H9 (cell line): ENCODE measurements around the gene SNX1. TPM values are rescaled to one million over a fixed set of nuclear protein-coding genes. Genes with fewer than 3 reads are reported as not detected.

Experiments used
- DNase-seq: peaks from one replicate; pipeline ENCODE4 v3.0.0-alpha.2; 2017
- H2AFZ ChIP-seq: one replicate; pipeline ENCODE4 v1.6.1; 2013; ENCODE audit warnings: mild to moderate bottlenecking, low read length, control low read depth, moderate library complexity
- H2AK5ac ChIP-seq: 2 replicates; pipeline ENCODE4 v1.6.1; 2013; ENCODE audit warnings: low read length, control low read depth, mixed read lengths; ENCODE audit not compliant: insufficient read length
- H2BK120ac ChIP-seq: one replicate; pipeline ENCODE4 v1.6.1; 2013; ENCODE audit warnings: low read depth, mild to moderate bottlenecking, low read length, control low read depth, inconsistent platforms; ENCODE audit not compliant: poor library complexity, severe bottlenecking
- H2BK12ac ChIP-seq: 2 replicates; pipeline ENCODE4 v1.6.1; 2013; ENCODE audit warnings: low read length, control low read depth, mixed read lengths, low read depth; ENCODE audit not compliant: insufficient read length
- H2BK15ac ChIP-seq: 2 replicates; pipeline ENCODE4 v1.6.1; 2013; ENCODE audit warnings: low read depth, low read length, control low read depth
- H2BK20ac ChIP-seq: one replicate; pipeline ENCODE4 v1.6.1; 2013; ENCODE audit warnings: low read depth, mild to moderate bottlenecking, low read length, control low read depth, inconsistent platforms; ENCODE audit not compliant: poor library complexity, severe bottlenecking
- H2BK5ac ChIP-seq: 2 replicates; pipeline ENCODE4 v1.6.1; 2013; ENCODE audit warnings: low read length, control low read depth, mixed read lengths; ENCODE audit not compliant: insufficient read length
- H3K14ac ChIP-seq: 2 replicates; pipeline ENCODE4 v1.6.1; 2013; ENCODE audit warnings: low read length, control low read depth; ENCODE audit not compliant: insufficient read depth
- H3K18ac ChIP-seq: 2 replicates; pipeline ENCODE4 v1.6.1; 2013; ENCODE audit warnings: low read depth, mild to moderate bottlenecking, mixed read lengths, low read length, control low read depth; ENCODE audit not compliant: insufficient read length
- H3K23ac ChIP-seq: 2 replicates; pipeline ENCODE4 v1.6.1; 2013; ENCODE audit warnings: low read length, control low read depth, mixed read lengths, low read depth; ENCODE audit not compliant: insufficient read length
- H3K23me2 ChIP-seq: 2 replicates; pipeline ENCODE4 v1.6.1; 2013; ENCODE audit warnings: low read depth, mild to moderate bottlenecking, mixed read lengths, low read length, control low read depth; ENCODE audit not compliant: insufficient read length, poor library complexity, severe bottlenecking
- H3K27ac ChIP-seq: 2 replicates; pipeline ENCODE4 v1.5.1; 2013; ENCODE audit warnings: low read length, control low read depth, mixed read lengths, low read depth; ENCODE audit not compliant: insufficient read length
- H3K27me3 ChIP-seq: 2 replicates; pipeline ENCODE4 v1.6.1; 2013; ENCODE audit warnings: low read length, control low read depth, inconsistent platforms; ENCODE audit not compliant: insufficient read depth
- H3K4ac ChIP-seq: 2 replicates; pipeline ENCODE4 v1.6.1; 2013; ENCODE audit warnings: low read depth, mild to moderate bottlenecking, control low read depth, inconsistent platforms, low read length, moderate library complexity
- H3K4me1 ChIP-seq: 2 replicates; pipeline ENCODE4 v1.6.1; 2013; ENCODE audit warnings: low read length, control low read depth, inconsistent platforms; ENCODE audit not compliant: insufficient read depth
- H3K4me2 ChIP-seq: 2 replicates; pipeline ENCODE4 v1.6.1; 2013; ENCODE audit warnings: low read length, control low read depth, mixed read lengths; ENCODE audit not compliant: insufficient read length, insufficient read depth
- H3K56ac ChIP-seq: 2 replicates; pipeline ENCODE4 v1.6.1; 2013; ENCODE audit warnings: low read depth, mild to moderate bottlenecking, mixed read lengths, low read length, control low read depth; ENCODE audit not compliant: insufficient read length
- H3K79me1 ChIP-seq: 2 replicates; pipeline ENCODE4 v1.6.1; 2013; ENCODE audit warnings: low read depth, mild to moderate bottlenecking, moderate library complexity, low read length, control low read depth, inconsistent platforms; ENCODE audit not compliant: insufficient read depth, poor library complexity, severe bottlenecking
- H3K79me2 ChIP-seq: 2 replicates; pipeline ENCODE4 v1.6.1; 2013; ENCODE audit warnings: low read length, control low read depth, inconsistent platforms; ENCODE audit not compliant: insufficient read depth
- H3K9ac ChIP-seq: 2 replicates; pipeline ENCODE4 v1.6.1; 2013; ENCODE audit warnings: low read length, control low read depth, mixed read lengths; ENCODE audit not compliant: insufficient read length; ENCODE audit errors: extremely low read depth
- H3K9me3 ChIP-seq: one replicate; pipeline ENCODE4 v1.6.1; 2013; ENCODE audit warnings: low read depth, low read length, inconsistent platforms; ENCODE audit not compliant: control insufficient read depth
- H3T11ph ChIP-seq: one replicate; pipeline ENCODE4 v1.6.1; 2013; ENCODE audit warnings: mild to moderate bottlenecking, low read length, control low read depth, inconsistent platforms
- H4K20me1 ChIP-seq: one replicate; pipeline ENCODE4 v1.6.1; 2013; ENCODE audit not compliant: control insufficient read depth, insufficient read length, insufficient read depth
- H4K5ac ChIP-seq: 2 replicates; pipeline ENCODE4 v1.6.1; 2013; ENCODE audit warnings: low read depth, mild to moderate bottlenecking, mixed read lengths, low read length, control low read depth; ENCODE audit not compliant: insufficient read length
- H4K8ac ChIP-seq: replicated peaks from 2 replicates; pipeline ENCODE4 v1.6.1; 2013; ENCODE audit warnings: low read length, control low read depth, mixed read lengths, low read depth; ENCODE audit not compliant: insufficient read length
- H4K91ac ChIP-seq: 2 replicates; pipeline ENCODE4 v1.6.1; 2013; ENCODE audit warnings: low read depth, mild to moderate bottlenecking, moderate library complexity, mixed read lengths, low read length, control low read depth; ENCODE audit not compliant: insufficient read length
- H3K27ac Mint-ChIP-seq, 3 experiments: 2 replicates in 2 of 3; 3 replicates in 1 of 3; pipeline ENCODE4 v1.8.0; 2020 to 2021; ENCODE audit warnings: mixed read lengths in 3 of 3, mild to moderate bottlenecking in 1 of 3, moderate library complexity in 1 of 3
- H3K27me3 Mint-ChIP-seq: 2 replicates; pipeline ENCODE4 v1.8.0; 2021; ENCODE audit warnings: low read depth, mild to moderate bottlenecking, moderate library complexity, mixed read lengths
- H3K36me3 Mint-ChIP-seq, 3 experiments: 2 replicates in 2 of 3; 3 replicates in 1 of 3; pipeline ENCODE4 v1.8.0; 2020 to 2021; ENCODE audit warnings: low read depth in 3 of 3, mixed read lengths in 3 of 3; ENCODE audit not compliant: insufficient read depth in 1 of 3
- H3K4me1 Mint-ChIP-seq, 2 experiments: 2 replicates each; pipeline ENCODE4 v1.8.0; 2020; ENCODE audit warnings: mixed read lengths in 2 of 2
- H3K4me3 Mint-ChIP-seq, 2 experiments: 2 replicates in 1 of 2; 3 replicates in 1 of 2; pipeline ENCODE4 v1.8.0; 2020 to 2021; ENCODE audit warnings: mild to moderate bottlenecking in 2 of 2, mixed read lengths in 2 of 2, moderate library complexity in 1 of 2
- H3K9me3 Mint-ChIP-seq, 2 experiments: 2 replicates in 1 of 2; 3 replicates in 1 of 2; pipeline ENCODE4 v1.8.0; 2020; ENCODE audit warnings: mild to moderate bottlenecking in 2 of 2, mixed read lengths in 2 of 2, moderate library complexity in 1 of 2
- WGBS: extraction: QIAGEN DNeasy Blood & Tissue Kit; methylation state at CpG from one replicate; pipeline ENCODE4 v1.1.7; 2013; ENCODE audit warnings: missing lambda C conversion rate, low lambda C conversion rate, mixed read lengths; ENCODE audit not compliant: insufficient read length; ENCODE audit errors: extremely low coverage; 5-methylcytosine and 5-hydroxymethylcytosine counted together
- total RNA-seq: library from RNA; stranded (reverse); gene quantifications from 2 replicates; pipeline ENCODE4 v1.2.1, GENCODE V29; 2021
- TF ChIP-seq, protein P1 (sequence below): fragments of 200-600 bp; sonication (generic); conservative IDR thresholded peaks from 3 replicates; pipeline ENCODE4 v1.8.0; 2021; ENCODE audit warnings: antibody characterized with exemption, mild to moderate bottlenecking

SNX1 gene
- total RNA-seq, 1 experiment from 2014 or later = 58.8 TPM

DNA sequence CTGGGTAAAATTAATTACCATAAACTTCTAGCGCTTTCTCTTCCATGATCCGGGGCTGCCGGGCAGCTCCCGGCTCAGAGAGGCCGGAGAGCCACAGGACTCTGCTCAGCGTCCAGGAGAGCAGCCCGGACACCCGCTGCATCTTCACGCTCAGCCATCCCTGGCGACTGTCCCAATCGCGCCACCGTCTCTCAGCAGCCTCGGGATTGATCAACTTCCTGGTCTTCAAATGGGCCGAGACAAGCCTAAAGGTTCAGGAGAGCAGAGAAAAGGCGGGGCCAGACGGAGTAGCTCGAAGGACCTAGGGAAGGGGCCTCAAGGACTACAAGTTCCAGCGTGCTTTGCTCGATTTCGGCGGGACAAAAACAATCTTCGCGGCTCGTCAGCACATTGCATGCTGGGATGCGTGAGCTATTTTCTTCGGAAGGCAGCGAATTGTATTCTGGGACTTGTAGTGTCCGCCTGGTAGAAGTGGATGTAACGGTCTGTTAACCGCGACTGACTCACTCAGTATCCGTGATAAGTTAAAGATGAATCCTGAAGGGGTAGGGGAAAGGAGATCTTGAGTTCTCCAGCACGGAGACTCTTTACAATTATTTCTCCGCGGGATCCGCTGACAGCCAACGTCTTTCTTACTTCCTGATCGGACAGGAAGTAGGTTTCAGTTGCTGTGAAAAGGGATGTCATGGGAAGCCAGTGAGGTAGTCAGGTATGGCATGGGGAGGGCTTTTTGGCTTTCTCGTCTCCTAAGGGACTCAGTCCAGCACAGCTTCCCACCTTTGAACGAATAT is 2.0 kb upstream of the SNX1 start, which contains the start of gene CIAO2A:
Gene CIAO2A (minus strand): TSS at position 212 of the 791 bp plus-strand sequence. CDS start 70 bp downstream, at position 142.
- H4K5ac ChIP-seq = no peak within 1 kb of the TSS
- no peaks in the 10 kb centered on the region for H3K9me3 ChIP-seq
- no peaks in the 10 kb centered on the region for H4K20me1 ChIP-seq
- H3K27ac ChIP-seq = peak within 1 kb of the TSS; percentile 24
- TF ChIP-seq, protein P1, sequence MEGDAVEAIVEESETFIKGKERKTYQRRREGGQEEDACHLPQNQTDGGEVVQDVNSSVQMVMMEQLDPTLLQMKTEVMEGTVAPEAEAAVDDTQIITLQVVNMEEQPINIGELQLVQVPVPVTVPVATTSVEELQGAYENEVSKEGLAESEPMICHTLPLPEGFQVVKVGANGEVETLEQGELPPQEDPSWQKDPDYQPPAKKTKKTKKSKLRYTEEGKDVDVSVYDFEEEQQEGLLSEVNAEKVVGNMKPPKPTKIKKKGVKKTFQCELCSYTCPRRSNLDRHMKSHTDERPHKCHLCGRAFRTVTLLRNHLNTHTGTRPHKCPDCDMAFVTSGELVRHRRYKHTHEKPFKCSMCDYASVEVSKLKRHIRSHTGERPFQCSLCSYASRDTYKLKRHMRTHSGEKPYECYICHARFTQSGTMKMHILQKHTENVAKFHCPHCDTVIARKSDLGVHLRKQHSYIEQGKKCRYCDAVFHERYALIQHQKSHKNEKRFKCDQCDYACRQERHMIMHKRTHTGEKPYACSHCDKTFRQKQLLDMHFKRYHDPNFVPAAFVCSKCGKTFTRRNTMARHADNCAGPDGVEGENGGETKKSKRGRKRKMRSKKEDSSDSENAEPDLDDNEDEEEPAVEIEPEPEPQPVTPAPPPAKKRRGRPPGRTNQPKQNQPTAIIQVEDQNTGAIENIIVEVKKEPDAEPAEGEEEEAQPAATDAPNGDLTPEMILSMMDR = no peak
- peaks cover 5% of the 10 kb centered on the region for H3K79me1 ChIP-seq
- H3K36me3 Mint-ChIP-seq = peaks cover 11 to 15% (median 13%) of the 10 kb centered on the region in 3 experiments
- no CpG with 5 or more reads among the region's 41 CpGs for WGBS
- no peaks in the 10 kb centered on the region for H3K4me1 ChIP-seq
- peaks cover 12% of the 10 kb centered on the region for H3K23me2 ChIP-seq
- no peak within 1 kb of the TSS for H2AK5ac ChIP-seq
- no peak within 1 kb of the TSS for H3K23ac ChIP-seq
- H2BK120ac ChIP-seq = no peak within 1 kb of the TSS
- peak within 1 kb of the TSS; percentile 54 for H3K18ac ChIP-seq
- no peaks in the 10 kb centered on the region for H3K27me3 ChIP-seq
- H2AFZ ChIP-seq = peak within 1 kb of the TSS; percentile 90
- DNase-seq = peak; percentile 98
- peak within 1 kb of the TSS; percentile 96 to 100 (median 99) for H3K27ac Mint-ChIP-seq
- no peaks in the 10 kb centered on the region for H3K9me3 Mint-ChIP-seq
- no peak within 1 kb of the TSS for H3K56ac ChIP-seq
- H2BK5ac ChIP-seq = no peak within 1 kb of the TSS
- no peak within 1 kb of the TSS for H3K4ac ChIP-seq
- peak within 1 kb of the TSS; percentile 92 for H3K4me2 ChIP-seq
- H4K8ac ChIP-seq = no peak within 1 kb of the TSS
- peak within 1 kb of the TSS; percentile 99 for H3K4me3 Mint-ChIP-seq
- H3K14ac ChIP-seq = no peak within 1 kb of the TSS; the same call in 1 of the 2 replicates
- H3K27me3 Mint-ChIP-seq = no peaks in the 10 kb centered on the region
- no peak within 1 kb of the TSS for H2BK20ac ChIP-seq
- H3T11ph ChIP-seq = no peak within 1 kb of the TSS
- H3K9ac ChIP-seq = peak within 1 kb of the TSS; percentile 93
- peaks cover 28 to 46% of the 10 kb centered on the region in 2 experiments for H3K4me1 Mint-ChIP-seq
- H2BK12ac ChIP-seq = no peak within 1 kb of the TSS
- no peak within 1 kb of the TSS for H2BK15ac ChIP-seq
- no peak within 1 kb of the TSS for H4K91ac ChIP-seq
- H3K79me2 ChIP-seq = no peaks in the 10 kb centered on the region; the same call in 1 of the 2 replicates
